GM18499 (cell line): Measurements from ENCODE around the gene ISCA1.
"Not testable (repeated sequence)": the region's sequence is repeated elsewhere in the genome, so short reads cannot be mapped to it uniquely, and the experiment has no call there.

Experiments used
- ATAC-seq: cut with Tn5 transposase; IDR thresholded peaks from one replicate; pipeline ENCODE4 v1.9.1; 2021; ENCODE audit warnings: moderate number of reproducible peaks; ENCODE audit not compliant: insufficient read depth, unreplicated experiment

ISCA1 gene

DNA sequence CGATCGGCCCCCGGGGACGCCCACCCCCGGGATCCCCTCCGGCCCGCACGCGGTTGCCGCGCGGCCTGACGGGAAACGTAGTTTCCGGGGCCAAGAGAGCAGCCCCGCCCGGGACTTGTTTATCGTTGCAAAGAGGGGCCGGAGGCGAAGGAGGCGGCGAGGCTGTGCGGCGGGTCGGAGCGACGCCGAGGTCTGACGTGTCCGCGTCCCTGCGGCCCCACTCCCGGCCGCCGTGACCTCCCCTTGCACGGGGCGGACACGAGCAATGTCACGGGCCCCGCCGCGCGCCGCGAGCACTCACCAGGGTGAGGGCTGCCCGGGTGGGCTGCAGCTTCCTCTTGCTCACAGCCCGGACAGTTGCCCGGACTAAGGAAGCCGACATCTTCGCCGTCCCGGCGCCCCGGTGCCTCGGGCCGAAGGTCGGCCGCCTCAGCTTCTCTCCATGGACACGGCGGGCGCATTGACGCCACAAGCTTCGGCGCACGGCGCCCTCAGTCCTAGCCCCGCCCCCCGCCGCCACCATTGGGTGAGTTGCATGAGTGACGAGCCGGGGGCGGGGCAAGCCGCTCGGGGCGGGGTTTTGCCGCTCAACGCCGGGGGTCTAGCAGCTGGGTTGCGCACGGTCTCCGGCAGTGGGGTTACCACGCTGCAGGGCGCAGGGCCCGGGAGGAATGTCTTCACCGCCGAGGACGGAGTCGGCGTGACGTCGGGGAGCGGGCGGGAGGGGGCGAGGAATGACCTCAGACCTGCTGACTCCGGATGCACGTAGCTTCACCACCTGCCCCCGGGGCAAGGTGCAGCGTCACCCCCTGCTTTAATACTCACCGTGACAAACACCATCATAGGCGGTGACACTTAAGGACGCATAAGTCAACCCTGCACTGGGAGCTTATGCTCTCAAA, at the start of gene ISCA1:
ISCA1 (minus strand) TSS at position 462 of the 902 bp plus-strand sequence; CDS start at position 382, 80 bp downstream.
- peak; percentile 60 for ATAC-seq

DNA sequence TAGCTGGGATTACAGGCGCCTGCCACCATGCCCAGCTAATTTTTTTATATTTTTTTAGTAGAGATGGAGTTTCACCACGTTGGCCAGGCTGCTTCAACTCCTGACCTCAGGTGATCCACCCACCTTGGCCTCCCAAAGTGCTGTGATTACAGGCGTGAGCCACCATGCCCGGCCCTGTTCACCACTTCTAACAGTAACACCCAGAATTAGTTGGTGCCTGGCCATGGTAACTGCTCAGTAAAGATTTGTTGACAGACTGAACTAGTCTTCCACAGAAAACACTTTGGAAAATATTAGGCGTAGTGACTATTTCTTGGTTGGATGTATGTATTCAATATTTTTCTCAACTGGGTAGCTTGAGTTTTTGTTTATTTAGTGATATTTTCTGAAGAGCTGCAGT, 47.8 kb upstream of the ISCA1 start:
- no peak for ATAC-seq

DNA sequence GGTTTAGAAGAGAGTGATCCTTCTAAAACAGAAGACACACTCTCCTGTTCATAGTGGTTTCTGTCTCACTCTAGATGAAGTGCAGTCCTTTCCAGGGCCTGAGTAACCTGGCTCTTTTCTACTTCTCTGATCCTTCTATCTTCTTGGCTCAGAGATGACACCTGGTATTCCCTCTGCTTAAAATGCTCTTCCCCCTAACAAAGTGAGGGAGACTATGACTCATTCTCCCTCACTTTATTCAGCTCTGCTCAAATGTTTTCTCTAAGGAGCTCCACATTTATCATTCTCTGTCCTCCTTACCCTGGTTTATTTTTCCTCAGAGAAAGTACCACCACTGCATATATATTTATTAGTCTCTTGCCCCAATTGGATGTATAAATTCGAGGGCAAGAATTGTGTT, 47.3 kb upstream of the ISCA1 start:
- no peak for ATAC-seq

DNA sequence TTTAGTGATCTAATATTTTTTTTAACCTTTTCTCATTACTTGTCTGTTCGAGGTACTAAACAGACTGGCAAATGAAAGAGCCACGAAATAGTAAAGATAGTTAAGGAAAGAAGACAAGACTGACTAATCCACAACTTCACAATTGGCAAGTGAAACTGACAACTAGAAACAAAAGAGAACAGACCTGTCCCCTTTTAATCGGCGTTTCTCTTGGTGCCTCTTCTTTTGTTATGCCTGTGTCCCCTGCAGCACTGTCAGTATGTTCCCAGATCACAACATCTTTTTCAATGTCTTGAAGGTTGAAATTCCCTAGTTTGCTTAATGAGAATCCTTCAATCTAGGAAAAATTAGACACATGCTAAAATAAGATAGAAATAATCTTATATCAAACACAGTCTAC, 45.8 kb upstream of the ISCA1 start:
- ATAC-seq, result no peak

DNA sequence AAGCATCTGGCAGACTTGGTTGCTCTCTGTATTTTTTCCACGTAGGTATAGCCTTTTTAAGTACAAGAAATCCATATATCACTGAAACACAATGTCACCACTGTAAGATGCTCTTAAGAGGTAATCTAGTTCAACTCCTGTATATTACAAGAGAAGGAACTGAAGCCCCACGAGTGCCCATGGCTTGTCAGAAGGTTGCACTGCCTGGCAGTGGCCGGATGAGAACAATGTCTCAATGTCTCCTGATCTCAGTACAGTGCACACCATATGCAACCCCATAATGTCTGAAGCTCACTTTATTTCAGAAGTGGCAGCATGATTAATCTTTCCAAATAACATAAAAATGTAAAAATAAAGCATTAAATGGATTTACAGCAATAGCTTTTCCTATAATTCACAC, 44.2 kb upstream of the ISCA1 start:
- no peak for ATAC-seq

DNA sequence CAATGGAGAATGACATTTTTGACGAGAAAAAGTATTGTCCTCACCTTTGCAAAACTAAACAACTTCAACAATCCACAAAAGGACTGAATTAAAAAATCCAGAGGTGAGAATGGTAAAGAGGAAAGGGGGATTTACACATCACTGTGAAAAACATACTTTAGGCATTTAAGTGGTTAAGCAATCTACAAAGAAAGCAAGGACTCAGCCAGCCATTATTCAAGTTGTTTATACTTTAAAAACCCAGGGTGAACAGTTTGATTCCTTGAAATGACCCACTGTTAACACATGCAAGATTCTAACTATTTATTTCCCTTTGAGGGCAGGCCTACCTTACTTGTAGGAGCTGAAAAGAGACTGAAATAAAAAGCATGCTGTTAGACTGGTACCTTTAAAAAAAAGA, 42.6 kb upstream of the ISCA1 start:
- ATAC-seq, result no peak

DNA sequence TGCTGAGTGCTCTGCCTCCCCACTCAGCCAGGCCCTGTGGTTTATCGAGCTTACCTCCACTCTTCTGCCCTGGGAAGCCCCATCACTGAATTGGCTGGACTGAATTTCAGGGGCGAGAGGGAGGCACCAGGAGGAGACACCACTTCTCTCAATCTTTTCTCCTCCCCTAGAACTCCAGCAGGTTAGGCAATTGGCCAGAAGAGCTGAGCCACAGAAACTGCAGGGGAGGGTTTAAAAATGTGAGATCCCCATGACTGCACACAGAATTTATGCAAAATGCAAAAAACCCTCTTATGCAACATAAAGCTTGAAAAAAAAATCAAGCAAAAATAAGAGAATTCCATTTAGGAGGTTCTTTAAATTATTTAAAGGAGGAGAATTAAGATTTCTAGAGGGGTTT, 42.0 kb upstream of the ISCA1 start:
- peak; percentile 54 for ATAC-seq

DNA sequence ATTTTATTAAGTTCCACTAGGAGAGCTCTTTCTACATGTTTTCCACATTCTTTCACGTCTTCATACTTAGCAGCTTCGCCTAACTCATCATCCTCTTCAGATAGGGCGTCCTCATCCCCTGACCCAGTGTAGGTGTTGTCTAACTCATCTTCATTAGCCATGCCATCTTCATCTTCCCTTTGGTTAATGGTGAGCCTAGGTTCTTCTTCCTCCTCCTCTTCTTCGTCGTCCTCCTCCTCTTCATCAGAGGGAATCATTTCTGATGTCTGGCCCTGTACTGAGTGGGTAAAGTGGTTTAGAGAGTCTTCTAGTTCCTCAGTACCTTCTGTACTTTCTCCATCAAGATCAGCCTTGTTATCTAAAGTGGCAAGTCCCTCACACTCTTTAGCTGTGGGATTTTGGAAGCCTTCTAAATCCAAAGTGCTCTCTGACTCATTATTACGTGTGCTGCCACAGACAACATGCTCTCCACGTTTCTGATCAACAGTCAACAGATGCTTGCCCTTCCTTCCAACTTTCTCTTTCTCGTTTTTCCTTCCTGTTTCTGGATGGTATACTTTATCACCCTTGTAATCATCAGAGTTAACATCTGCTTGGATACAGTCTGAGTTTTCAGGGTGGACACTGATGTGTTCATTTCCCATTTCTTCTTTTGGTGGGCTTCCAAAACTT, 40.8 kb upstream of the ISCA1 start:
- no peak for ATAC-seq

DNA sequence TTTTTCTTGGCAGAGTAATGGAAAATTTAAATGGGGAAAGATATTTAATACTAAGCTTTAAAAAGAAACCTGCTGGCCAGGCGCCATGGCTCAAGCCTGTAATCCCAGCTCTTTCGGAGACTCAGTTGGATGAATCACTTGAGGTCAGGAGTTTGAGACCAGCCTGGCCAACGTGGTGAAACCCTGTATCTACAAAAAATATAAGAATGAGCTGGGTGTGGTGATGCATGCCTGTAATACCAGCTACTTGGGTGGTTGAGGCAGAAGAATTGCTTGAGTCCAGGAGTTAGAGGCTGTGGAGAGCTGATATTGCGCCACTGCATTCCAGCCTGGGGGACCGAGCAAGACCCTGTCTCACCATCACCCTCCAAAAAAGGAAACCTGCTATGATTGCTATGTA, 39.0 kb upstream of the ISCA1 start:
- ATAC-seq, result no peak

DNA sequence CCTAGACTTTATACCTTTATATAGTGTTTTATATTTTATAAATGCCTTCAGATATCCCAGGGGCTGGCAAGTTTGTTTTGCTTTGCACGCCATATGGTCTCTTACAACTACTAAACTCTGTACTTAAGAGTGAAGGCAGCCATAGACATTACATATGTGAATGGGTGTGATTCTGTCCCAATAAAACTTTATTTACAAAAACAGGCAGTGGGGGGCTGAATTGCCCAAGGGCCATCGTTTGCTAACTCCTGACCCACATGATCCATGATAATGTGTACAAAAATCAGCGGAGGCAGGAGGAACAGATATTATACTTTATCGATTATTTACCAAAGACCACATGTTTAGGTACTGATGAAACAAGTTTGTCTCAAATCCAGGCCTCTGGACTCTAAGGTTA, 35.8 kb upstream of the ISCA1 start:
- no peak for ATAC-seq

DNA sequence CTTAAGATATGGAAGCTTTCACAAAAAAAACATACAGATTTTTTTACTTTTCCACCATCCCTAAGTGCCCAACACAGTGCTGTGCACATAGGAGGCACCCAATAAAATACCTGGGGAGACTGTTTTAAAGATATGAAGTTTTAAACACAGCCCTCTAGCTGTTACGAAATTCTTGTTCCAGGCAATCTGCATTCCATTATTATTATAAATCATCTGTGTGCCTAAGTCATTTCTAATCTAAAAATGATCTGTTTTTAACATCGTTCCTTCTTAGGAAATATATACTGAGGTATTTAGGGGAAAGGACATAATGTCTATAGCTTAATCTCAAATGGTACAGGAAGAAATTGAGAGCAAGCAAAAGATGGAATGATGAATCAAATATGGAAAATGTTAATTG, 32.7 kb upstream of the ISCA1 start:
- no peak for ATAC-seq

DNA sequence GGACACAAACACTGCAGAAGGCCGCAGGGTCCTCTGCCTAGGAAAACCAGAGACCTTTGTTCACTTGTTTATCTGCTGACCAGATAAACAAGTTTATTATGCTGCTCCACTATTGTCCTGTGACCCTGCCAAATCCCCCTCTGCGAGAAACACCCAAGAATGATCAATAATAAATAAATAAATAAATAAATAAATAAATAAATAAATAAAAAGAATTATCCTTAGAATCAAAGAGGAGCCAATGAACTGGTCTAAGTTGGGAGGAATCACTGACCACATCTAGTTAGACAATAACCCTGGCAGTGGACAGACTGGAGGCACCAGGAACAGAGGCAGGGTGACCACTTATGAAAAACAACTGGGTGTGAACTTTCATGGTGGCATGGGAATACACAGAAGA, 30.6 kb upstream of the ISCA1 start:
- ATAC-seq, result not testable (repeated sequence)

DNA sequence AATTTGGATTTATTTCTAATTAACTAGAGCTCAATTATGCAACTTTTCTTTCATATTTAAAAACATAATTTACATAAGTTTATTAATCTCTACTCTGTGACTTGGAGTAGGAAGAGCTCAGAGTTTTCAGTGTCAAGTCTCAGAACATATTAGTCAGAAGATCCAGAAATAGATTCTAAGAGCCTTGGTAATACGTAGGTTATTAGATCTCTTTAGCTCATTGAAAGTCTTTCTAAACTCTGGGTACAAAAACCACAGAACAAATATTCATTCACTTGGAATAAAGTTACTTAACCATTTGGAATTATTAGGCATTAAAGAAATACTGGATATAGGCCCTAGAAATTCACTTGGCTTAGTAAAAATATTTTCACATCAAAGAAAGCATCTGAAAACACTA, 26.3 kb upstream of the ISCA1 start:
- ATAC-seq, result no peak

DNA sequence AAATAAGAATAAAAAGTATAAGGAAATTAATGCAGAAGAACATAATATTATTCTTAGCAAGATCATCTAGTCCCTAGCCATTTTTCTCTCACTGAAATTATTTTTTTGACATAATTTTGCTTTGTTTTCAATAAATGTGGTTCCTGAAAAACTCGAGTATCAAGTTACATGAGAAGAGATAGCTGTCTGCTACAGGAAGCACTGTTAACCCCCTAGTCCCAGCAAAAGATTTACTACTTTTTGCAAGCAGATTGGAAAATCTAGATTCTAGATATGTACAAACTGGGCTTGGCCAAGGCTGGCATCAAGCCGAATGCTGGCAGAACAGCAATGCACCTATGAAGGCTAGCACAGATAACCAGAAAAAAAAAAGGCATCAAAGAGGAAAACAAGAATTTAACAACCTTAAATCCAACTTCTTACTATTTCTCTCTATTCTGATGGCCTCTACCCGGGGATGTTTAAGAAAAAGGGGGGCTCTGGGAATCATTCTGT, 21.9 kb upstream of the ISCA1 start:
- ATAC-seq, result no peak

DNA sequence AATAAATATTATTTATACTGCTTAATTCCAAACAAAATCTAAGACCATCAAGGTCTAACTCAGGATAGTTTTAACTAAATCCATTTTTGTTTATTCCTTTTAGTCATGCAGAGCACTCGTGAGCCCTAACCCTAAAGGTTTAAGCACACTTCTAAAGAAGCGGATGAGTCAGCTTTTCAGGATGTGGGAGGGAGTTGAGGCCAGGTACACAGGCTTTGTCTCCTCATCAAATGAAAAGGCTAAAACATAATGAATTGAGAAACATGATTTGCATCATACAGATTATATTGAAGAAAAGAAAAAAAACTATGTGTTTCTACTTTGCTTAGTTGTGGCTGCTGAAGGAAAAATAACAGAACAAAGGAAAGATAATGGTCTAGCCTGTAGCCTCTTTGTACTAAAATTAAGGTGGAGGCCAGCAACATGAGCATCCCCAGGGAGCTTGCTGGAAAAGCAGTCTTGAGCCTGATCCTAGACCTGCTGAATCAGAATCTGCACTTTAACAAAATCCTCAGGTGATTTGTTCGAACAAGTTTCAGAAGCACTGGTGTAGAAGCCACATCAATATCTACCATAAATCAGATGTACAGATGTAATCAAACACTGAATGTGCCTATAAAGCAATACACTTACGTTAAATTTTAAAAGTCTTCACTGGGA, 21.1 kb upstream of the ISCA1 start:
- no peak for ATAC-seq

DNA sequence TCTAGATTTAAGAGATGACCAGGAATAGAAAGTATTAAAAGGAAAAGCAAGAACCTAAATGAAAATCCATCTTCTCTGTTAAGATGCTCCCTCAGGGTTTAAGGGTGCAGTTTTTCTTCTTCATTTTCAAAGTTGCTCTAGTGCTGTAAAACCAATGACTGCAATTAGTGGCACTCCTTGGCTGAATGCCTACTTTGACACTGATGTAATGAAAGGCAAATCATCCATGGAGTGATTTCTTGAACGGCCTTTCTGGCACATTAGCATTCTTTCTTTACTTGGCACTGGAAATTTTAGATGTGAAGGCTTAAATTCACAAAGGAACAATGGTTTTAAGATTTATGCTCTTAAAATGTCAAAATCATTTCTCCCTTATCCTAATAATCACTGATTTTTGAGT, 19.3 kb upstream of the ISCA1 start:
- no peak for ATAC-seq

DNA sequence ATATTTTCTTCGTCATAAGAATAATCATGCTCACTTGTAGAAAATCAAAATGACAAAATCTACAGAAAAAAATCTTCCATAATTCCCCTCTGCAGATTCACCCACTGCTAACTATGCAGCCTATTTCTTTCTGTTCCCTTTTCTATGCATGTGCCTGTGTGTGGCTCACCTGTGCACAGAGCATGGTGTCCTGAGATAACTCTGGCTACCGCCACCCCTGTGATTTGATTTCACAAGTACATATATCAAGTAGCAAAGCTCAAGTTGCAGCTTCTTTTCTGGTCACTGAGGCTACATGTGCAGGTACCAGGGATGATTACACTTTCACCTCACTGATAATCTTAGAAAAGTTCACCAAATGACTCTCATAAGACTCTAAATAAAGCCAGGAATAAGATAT, 18.4 kb upstream of the ISCA1 start:
- no peak for ATAC-seq

DNA sequence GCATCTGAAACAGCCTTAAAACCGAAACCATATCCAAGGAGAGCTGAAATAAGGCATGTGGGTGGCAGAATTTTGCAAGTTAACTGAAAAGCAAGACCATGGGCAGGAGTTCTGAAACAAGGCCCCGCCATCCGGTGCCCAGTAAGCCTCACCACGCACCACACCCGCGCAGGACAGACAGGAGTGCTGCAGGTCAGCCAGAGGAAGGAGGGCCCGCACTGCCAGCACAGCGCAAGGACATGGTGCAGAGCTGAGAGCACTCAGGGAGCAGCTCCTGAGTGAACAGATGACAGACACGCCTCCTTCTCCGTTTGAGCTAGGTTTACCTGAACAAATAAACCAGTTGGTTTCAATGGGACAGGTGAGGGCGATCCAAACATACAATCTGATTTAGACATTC, 16.5 kb upstream of the ISCA1 start:
- ATAC-seq, result no peak

DNA sequence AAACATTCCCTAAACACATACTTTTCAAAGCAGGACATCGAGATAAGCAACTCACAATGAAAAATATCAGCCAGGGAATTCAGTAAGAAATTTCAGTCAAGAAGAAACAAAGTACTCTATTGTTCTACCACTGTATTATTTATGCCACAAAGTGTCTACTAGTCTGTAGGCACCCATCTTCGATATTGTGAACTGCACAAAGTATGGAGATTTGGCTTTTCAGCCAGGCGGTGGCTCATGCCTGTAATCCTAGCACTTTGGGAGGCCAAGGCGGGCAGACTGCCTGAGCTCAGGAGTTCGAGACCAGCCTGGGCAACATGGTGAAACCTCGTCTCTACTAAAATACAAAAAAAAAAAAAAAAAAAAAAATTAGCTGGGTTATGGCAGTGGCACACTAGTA, 8.0 kb upstream of the ISCA1 start:
- not testable (repeated sequence) for ATAC-seq

DNA sequence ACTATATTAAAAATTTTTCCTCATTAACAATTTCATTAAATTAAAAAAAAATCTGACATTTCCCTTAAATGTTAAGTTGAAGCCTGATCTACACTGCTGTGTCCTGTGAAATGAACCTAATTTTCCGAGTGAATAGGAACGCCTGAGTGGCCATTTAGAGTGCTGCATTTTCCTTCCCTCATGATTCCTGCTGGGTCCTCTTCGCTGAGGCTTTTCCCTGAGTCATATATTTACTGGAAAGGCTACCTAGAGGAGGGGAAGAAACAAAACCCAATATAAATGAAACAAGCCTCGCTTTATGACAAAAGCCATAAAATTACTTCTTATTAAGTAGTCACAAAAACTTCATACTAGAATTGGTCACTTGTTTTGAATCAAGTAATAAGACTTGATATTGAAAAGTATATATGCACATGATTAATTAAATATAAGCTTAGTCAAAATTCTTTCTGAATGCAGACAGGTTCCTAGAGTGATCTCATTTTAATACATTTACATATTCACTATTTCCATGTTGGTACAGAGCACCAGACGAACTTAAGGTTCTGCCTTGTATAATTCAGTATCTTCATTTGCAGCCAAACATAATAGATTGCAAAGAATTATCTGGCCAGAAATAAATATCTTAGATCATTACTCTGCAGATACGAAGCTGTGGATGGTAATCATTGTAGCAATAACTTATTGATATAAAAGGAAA, 6.3 kb upstream of the ISCA1 start:
- ATAC-seq, result no peak

DNA sequence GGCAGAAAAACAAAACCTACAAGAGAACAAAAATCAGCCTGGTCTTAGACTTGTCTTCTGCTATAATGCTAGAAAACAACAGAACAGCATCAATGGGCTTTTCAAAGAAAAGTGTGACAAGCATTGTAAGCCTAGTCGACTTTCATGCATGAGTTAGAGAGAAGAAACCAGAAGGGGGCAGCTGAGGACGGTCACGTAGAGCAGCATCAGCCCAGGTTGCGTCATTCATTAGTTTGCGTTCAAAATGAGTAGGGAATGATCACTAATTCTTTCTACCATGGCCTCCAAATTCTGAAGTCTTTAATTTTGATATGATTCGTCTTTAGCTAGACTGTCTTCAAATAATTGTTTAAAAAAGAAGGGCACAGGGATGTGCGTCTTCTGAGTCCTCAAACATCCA, 4.7 kb upstream of the ISCA1 start:
- ATAC-seq, result no peak
